Caki2 (cell line): ENCODE data around the gene KCTD8. TPM values are rescaled to one million over a fixed set of nuclear protein-coding genes. Genes with fewer than 3 reads are reported as not detected.
A peak's percentile ranks its signal among the peaks of the same experiment; 100 is the strongest.

Experiments
- DNase-seq: peaks from one replicate; pipeline ENCODE4 v3.0.0-alpha.2; 2015; ENCODE audit warnings: low read depth
- in situ Hi-C: cut with HindIII; loops from 2 replicates; pipeline ENCODE4 v1.10.0; 2016; ENCODE audit warnings: low sequenced_read_pairs, low pct_unique_long_range_greater_than_20kb, mixed read lengths
- total RNA-seq: library from RNA; depleted of rRNA; stranded (reverse); fragments of >200 nt; shearing (Covaris generic); gene quantifications from 2 replicates; pipeline ENCODE4 v1.2.3, GENCODE V29; 2014; ENCODE audit warnings: low replicate concordance

The KCTD8 gene
- total RNA-seq, 1 experiment from 2014 or later = not detected

DNA sequence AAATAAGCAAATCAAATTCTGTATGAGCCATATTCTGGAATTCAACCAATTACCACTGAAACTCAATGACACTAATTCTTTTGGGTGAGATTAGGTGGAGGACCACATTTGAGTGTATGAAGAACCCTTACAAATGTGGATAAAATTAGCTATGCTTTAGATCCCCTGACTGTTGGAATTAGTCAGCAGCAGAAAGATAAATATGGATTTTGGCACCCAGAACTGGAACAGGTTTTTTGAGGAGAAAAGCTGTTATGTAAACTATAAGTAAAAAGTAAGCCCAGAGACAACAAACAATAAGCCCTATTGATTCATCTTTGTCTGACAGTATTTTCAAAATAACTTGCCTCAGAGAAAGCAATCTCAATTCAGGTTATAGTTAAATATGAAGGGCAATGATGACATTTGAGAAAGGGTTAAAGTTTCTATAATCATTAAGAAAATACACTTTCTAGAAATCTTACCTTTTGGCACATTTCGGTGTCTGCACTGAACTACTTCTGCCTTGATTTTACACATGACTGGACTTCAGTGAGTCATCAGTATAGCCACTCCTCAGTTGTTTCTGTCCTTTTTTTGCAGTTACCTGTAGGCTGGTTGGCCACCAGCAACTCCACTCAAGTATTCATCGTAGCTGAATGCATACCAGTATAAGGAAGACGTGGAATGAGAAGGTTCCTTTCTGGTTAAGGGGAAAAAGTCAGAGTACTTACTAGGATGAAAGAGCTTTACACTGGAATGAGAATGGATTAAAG is 80.0 kb downstream of the KCTD8 start:
- in situ Hi-C loops = no loop called here
- peak; percentile 7 for DNase-seq

DNA sequence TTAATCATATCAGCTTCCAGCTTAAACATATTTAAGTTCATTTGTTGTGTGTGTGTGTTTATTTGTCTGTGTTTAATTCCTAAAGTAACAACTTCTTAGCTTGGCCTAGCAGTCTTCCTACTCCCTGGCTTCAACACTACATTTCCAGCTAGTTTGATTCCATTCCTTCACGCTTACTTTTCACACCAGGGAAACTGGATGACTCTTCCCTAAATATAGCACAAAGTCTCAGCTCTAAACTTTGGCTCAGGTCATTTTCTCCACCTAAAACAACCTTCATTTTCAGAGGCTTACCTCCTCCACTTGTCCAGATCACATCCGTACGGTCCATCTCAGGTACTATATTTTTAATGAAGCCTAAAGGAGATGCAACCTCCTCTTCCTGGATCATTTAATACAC is 94.4 kb downstream of the KCTD8 start:
- in situ Hi-C loops = no loop called here

DNA sequence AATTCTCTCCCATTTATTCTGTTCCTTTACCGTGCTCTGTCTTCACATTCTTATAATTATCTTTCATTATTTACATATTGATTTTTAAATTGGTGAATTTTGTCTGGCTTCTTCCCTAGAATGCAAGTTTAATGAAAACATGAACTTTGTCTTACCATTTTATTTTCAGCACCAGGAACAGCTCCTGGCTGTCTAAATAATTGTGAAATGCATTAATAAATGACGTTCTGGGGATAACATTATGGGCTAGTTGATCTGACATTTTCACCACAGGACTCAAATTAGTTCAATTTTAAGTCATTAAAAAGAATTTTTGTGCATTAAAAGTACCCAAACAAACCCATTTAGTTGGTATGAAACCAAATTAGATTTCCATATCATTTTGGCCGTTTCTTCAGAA is 97.5 kb downstream of the KCTD8 start:
- DNase-seq = no peak
- in situ Hi-C loops = no loop called here

More for the DNA sequence above, 94.4 kb downstream of the KCTD8 start:
- no peak for DNase-seq

DNA sequence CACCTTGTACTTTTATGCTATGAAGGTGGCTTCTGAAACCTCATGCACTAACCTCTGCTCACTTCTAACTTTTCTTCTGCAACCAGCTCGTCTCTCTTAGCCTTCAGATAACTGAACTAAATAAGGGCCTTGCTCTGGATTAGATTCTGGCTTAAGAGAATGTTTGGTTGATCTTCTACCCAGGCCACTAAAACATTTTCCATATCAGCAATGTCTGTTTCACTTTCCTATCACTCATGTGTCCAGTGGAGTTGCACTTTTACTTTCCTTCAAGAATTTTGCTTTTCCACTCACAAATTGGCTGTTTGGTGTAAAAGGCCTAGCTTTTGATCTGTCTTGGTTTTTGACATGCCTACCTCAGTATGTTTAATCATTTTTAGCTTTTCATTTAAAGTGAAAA is 105.8 kb downstream of the KCTD8 start:
- in situ Hi-C loops = no loop called here

DNA sequence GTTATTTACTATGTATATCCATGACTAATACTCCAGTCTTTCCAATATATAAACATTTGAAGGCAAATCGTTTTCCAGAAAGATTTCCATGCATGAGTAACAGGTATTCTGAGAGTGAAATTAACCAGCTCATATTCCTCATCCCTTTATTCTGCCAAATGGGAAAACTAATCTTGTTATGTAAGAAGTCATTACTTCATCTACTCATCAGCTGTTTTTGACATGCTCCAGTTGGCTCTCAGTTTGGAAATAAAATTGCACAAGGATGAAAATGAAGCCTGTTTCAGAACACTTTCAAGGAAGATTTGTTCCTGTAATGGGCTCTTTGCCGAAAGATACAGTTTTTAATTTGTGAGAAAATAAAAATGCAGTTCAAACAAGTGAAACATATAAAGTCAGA is 121.9 kb downstream of the KCTD8 start:
- in situ Hi-C loops = no loop called here
- no peak for DNase-seq

More for the DNA sequence above, 105.8 kb downstream of the KCTD8 start:
- no peak for DNase-seq

DNA sequence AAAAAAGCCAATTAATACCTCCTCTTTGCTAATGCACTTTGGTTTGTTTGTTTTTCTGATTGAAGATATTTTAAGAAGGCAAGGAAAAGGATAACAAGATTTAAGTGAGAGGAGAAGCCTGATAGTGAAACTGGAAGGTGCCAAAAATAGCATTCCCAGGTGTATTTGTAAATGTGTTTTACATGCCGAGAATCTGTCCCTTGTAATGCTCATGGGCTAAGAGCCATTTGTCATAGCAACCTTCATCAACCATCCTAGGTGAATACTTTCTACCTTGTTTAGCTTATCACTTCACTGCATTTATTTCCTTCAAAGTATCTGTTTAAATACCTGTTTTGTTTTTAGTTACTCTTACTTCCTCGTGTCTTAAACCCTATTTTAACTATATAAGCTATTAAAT is 127.8 kb downstream of the KCTD8 start:
- DNase-seq = no peak
- in situ Hi-C loops = no loop called here

DNA sequence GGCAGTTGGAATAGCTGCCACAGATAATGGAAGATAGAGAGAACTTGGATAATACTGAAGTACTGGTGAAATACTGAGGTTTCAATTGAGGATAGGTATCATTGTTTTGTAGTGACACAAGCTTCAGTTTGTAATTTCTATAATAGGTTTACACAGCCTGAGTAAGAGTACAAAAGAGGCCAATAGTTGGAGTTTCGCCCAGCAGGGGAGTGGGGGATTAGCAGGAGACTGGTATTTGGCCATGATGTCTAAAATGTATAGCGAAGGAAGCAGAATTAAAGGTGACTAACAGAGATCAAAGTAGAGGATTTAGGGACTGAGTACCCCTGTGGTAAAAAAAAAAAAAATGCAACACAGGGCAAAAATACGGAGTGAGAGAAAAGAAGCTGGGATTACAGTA is 129.5 kb downstream of the KCTD8 start:
- in situ Hi-C loops = no loop called here
- no peak for DNase-seq

DNA sequence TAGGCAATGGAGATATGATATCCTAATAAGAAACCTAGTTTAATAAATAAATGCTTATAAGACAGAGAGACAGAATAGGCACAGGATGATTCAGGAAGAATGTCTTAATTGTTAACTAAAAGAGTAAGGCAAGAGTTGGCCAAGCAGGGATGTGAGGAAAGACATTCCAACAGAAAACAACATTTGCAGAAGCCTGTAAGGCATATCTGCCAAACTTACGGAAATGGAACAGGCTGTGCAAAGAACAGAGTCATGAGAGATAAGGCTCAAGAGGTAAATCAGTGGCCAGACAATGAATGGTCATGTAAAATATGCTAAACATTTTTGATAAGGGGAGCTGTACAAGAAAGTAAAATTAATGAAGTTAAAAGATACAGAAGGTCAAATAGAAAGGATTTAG is 134.9 kb downstream of the KCTD8 start:
- in situ Hi-C loops = no loop called here
- no peak for DNase-seq

DNA sequence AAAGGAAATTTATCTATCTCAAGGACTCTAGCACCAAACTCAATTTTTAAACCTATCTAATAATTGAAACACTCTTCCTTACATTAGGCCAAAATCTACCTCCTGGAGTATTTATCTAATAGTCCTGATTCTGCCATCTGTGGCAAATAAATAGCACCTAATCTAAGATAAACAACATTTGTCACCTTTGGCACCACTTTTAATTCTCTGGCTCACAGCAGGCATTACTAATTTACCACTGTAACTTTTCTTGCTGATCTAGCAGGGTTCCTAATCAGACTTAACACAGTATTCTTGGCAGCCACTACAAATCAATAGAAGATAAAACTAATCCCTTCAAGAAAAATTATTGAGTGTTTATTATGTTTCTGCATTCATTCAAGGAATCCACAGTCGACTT is 161.1 kb downstream of the KCTD8 start:
- DNase-seq = no peak
- in situ Hi-C loops = no loop called here

DNA sequence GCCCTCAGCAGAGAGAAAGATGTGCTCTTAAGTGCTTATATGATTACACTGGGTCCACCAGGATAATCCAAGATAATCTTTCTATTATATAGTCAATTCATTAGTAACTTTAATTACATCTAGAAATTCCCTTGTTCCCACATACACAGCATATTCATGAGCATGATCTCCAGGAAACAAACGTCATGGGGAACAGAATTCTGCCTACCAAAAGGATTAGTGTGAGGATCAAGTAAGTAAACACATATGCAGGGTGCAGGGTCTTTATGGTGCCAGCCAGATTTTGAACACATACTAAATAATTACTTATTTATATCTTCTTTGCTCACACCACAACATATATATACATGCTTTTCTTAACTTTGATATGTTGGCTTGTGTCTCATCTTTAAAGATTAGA is 169.1 kb downstream of the KCTD8 start:
- in situ Hi-C loops = no loop called here
- DNase-seq = no peak

DNA sequence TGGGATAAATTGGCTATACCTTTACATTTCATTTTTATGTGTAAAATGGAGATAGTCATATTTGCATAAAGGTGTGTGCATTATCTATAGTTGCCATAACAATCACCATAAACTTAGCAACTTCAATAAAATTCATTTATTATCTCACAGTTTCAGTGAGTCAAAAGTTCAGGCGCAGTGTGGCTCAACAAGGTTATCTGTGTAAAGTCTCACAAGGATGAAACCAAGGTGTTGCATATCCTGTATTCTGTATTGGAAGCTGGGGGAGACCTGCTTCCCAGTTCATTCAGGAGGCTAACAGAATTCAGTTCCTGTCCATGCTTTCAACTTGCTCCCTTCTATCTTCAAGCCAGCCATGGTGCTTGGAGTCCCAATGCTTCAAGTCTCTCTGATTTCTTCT is 169.5 kb downstream of the KCTD8 start:
- in situ Hi-C loops = no loop called here
- DNase-seq = no peak

DNA sequence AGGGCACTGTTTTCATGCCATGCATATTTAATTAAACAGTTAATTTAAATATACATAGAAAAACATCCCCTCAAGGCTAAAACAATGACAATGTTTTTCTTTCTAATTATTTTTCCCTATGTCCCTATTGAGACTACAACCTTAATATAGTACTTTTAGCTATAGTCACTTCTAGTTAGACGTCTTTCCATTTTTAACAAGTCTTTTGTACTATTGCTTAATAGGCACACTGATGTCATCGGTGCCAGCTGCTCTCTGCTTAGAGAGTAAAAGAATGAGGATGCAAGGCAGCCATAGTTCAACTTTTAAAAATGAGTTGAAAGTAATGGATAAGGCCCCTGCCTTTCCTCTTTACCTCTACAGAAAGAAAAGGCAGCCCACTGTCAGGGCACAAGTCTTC is 191.1 kb downstream of the KCTD8 start:
- in situ Hi-C loops = no loop called here
- no peak for DNase-seq

DNA sequence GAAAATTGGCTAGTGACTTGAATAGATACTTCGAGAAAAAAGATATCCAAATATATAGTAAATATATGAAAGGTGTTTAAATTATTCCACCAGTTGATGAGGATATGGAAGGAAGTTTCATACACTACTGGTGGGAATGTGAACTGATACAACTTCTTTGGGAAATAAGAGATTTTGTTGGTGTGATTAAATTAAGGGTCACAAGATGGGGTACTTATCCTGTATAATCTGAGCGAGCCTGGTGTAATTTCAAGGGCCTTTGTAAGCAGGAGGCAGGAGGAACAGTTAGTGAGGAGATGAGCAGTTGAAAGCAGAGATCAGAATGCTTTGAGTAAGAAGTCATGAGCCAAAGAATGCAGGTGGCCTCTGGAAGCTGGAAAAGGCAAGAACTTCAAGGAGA is 192.2 kb downstream of the KCTD8 start:
- in situ Hi-C loops = no loop called here
- no peak for DNase-seq

DNA sequence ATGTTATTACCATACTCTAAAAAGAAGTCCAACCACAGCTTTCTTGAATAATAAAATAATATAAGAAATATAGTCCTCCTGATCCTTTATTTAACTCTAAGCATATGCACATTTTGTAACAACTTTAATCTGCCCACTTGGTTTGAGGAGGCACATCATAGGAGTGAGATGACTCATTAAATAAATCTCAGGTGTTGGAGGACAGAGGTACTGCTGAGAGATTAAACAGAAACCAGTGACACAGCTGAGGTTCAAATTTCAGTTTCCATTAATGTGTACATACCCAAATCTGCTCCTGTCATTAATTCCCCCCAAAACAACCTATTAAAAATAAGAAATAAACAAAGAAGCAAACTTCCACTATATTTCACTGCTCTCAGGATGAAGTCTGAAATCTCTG is 211.0 kb downstream of the KCTD8 start:
- in situ Hi-C loops = no loop called here
- DNase-seq = no peak

DNA sequence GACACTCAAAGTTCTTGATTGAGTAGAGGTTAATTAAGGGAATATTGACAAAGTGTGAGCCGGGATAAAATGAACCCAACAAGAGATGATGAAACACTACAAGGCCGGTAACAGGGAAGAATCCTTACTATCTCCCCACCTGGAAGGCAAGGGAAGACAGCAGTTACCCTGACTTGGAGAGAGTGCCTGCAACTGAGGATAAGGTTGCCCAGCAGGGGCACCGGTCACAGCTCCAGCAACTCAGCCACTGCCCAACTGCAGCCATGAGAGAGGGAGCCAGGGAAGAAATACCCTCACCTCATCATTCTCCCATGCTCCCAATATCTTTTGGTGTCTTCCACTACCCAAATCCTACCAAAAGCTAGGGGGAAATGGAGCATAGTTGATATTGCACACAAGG is 212.7 kb downstream of the KCTD8 start:
- DNase-seq = no peak
- in situ Hi-C loops = no loop called here

DNA sequence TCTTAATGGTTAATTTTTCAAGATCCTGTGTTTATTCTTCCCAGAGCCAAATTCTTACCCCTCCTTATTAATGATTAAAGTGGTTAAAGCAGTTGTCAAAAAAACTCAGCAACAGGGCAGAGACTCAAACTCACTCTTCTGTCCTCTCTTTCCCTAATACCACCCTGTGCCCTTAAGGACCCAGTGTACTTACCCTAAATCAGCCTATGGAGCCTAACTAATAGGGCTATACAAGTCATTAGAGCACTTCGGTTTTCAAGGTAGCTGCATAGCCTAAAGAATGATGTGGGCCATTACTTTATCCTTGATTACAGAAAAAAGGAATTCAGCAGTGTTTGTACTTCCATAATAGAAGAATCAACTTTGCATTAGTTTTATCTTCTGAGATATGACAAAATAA is 216.3 kb downstream of the KCTD8 start:
- in situ Hi-C loops = no loop called here
- no peak for DNase-seq

DNA sequence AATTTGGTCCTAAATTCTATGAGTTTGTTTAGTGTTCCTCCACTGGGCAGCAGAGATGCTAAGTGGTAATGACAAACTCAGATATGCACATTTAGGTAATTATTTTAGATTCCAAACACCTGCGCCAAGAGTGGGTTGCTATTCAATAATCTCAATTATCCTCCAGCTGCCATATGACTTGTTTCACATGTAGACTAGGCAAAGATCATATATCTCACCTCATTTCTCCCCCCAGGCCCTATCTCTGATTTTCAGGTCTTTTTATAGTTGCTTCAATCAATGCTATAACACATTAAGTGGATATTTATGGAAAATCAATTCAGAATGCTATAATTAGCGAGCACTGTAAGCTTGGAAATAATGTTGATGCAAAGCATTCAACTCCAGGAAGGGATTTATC is 217.6 kb downstream of the KCTD8 start:
- in situ Hi-C loops = no loop called here
- DNase-seq = no peak

DNA sequence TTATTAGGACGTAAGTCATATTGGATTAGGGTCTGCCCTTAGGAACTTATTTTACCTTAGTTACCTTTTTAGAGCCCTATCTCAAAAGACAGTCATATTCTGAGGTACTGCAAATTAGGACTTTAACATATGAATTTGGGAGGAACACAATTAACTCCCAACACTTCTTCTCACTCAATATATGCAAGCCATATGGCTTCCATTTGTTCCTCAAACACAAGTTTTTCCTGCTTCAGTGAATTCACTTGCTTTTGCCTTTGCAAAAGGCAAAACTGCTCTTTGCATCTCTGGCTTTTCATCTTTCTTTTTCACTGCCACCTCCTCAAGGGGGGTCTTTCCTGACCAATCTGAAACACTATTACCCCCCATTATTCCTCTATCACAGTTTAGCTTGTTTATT is 220.3 kb downstream of the KCTD8 start:
- in situ Hi-C loops = no loop called here
- no peak for DNase-seq

DNA sequence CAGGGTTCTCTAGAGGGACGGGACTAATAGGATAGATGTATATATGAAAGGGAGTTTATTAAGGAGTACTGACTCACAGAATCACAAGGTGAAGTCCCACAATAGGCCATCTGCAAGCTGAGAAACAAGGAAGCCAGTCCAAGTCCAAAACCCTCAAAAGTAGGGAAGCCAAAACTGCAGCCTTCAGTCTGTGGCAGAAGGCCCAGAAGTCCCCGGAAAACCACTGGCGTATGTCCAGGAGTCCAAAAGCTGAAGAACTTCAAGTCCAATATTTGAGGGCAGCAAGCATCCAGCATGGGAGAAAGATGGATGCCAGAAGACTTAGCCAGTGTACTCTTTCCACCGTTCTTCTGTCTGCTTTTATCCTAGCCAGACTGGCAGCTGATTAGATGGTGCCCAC is 227.2 kb downstream of the KCTD8 start:
- DNase-seq = no peak
- in situ Hi-C loops = no loop called here

DNA sequence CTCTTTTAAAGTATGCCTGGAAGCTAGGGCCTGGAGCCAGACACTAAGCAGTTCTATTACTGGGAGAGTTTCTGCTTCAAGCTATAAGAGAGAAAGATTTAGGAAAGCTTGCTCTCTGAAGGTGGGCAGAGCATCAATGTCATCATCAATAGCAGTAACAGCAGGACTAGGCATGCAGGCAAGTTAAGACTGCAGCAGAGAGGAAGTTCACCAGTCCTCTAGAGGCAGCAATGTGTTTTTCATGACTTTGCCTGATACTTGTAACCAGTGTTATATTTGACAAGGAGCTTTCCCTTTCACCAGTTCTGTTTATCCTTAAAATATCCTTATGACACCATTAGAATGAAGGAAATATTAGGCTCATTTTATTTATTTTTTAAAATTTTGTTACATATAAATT is 237.9 kb downstream of the KCTD8 start:
- in situ Hi-C loops = no loop called here
- no peak for DNase-seq

DNA sequence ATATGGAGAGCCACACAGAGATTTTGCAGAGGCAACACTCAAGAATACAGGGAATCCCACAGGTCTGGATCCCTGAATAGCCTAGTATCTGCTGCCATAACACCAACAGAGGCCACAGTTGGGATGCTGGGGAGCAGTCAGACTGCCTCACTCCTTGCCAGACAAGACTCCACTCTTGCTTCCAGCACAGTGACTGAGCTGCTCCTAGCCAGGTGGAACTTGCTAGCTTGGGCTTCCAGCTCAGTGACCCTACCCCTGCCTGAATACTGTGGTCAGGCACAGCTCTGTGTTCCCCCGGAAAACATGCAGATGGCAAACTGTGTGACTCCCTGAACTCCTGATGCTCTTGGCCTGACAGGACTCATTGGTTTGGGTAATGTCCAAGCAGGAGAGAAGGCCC is 251.8 kb downstream of the KCTD8 start:
- DNase-seq = no peak
- in situ Hi-C loops = no loop called here
